ENCODE measurements around the gene MYH1.

DNA sequence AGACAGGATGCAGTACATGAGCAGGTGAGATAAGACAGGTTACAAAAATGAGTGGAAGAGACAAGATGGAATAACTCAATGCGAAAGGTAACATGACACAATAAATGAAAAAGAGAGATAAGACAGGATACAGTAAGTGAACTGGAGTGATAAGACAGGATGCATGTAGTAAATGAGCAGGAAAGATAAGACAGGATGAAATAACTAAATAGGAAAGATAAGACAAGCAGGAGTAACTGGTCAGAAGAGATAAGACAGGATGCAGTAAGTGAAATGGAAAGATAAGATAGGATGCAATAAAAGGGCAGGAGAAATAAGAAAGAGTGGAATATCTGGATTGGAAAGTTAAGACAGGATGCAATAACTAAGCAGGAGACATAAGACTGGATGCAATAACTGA is 40.6 kb downstream of the MYH1 start:
- TF ChIP-seq CTCF (conservative IDR thresholded peaks at IDR 0.05; ENCODE audit: low read length) (no peak), EZH2phosphoT487 (IDR thresholded peaks at IDR 0.05; ENCODE audit: borderline replicate concordance, low read depth, low read length) (no peak)
